Neutrophil (primary cell): ENCODE results near the gene SCO2.
"Not testable (repeated sequence)": the region's sequence is repeated elsewhere in the genome, so short reads cannot be mapped to it uniquely, and the experiment has no call there.

Source experiments
- H3K27ac ChIP-seq: fragments of 200-600 bp; sonication (generic); 2 replicates; pipeline ENCODE4 v1.5.1; 2016; ENCODE audit warnings: mild to moderate bottlenecking, moderate library complexity
- H3K27me3 ChIP-seq: fragments of 200-600 bp; sonication (generic); 2 replicates; pipeline ENCODE4 v1.6.0; 2016; ENCODE audit warnings: mild to moderate bottlenecking
- H3K36me3 ChIP-seq: fragments of 200-600 bp; sonication (generic); 2 replicates; pipeline ENCODE4 v1.5.1; 2017
- H3K4me1 ChIP-seq, 2 experiments: fragments of 200-600 bp in 1 of 2; sonication (generic) in 1 of 2; 1 replicate in 1 of 2; 2 replicates in 1 of 2; pipeline versions ENCODE4 v1.5.1 to v1.6.1; 2013 to 2016; ENCODE audit warnings: low read depth in 1 of 2, low read length in 1 of 2, mild to moderate bottlenecking in 1 of 2, moderate library complexity in 1 of 2; ENCODE audit not compliant: control insufficient read depth in 1 of 2, insufficient read depth in 1 of 2
- H3K4me3 ChIP-seq, 2 experiments: fragments of 200-600 bp in 1 of 2; sonication (generic) in 1 of 2; 1 replicate in 1 of 2; 2 replicates in 1 of 2; pipeline ENCODE4 v1.5.1; 2013 to 2016; ENCODE audit warnings: low read depth in 1 of 2, low read length in 1 of 2, mild to moderate bottlenecking in 1 of 2, moderate library complexity in 1 of 2
- H3K9me3 ChIP-seq: fragments of 200-600 bp; sonication (generic); 2 replicates; pipeline ENCODE4 v1.5.1; 2016
- TF ChIP-seq, protein P1 (sequence below): fragments of 200-600 bp; sonication (generic); IDR thresholded peaks from 2 replicates; pipeline ENCODE4 v1.5.1; 2016; ENCODE audit warnings: antibody characterized with exemption

The SCO2 gene

DNA sequence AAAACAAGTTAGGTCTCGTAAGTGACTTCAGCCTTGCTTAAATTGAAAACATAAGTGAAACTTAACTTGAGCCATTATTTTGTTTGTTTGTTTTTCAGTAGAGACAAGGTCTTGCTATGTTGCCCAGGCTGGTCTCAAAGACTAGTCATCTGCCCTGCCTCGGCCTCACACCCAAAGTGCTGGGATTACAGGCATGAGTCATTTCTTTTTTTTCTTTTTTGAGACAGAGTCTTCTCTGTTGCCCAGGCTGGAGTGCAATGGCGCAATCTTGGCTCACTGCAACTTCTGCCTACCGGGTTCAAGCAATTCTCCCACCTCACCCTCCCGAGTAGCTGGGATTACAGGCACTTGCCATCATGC is 16.2 kb upstream of the SCO2 start:
- H3K36me3 ChIP-seq, H3K9me3 ChIP-seq: not testable (repeated sequence)
- peak overlapping the region; percentile 59 to 63 for H3K4me3 ChIP-seq
- TF ChIP-seq, protein P1, sequence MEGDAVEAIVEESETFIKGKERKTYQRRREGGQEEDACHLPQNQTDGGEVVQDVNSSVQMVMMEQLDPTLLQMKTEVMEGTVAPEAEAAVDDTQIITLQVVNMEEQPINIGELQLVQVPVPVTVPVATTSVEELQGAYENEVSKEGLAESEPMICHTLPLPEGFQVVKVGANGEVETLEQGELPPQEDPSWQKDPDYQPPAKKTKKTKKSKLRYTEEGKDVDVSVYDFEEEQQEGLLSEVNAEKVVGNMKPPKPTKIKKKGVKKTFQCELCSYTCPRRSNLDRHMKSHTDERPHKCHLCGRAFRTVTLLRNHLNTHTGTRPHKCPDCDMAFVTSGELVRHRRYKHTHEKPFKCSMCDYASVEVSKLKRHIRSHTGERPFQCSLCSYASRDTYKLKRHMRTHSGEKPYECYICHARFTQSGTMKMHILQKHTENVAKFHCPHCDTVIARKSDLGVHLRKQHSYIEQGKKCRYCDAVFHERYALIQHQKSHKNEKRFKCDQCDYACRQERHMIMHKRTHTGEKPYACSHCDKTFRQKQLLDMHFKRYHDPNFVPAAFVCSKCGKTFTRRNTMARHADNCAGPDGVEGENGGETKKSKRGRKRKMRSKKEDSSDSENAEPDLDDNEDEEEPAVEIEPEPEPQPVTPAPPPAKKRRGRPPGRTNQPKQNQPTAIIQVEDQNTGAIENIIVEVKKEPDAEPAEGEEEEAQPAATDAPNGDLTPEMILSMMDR = peak; percentile 19
- H3K27ac ChIP-seq = peak overlapping the region; percentile 100
- peaks cover 85 to 88% of the 10 kb centered on the region in 2 experiments for H3K4me1 ChIP-seq
- H3K27me3 ChIP-seq = peaks cover 12% of the 10 kb centered on the region

- H3K36me3 ChIP-seq = no peaks in the 10 kb centered on the region
- TF ChIP-seq, protein P1 = no peak
- peaks cover 85 to 98% of the 10 kb centered on the region in 2 experiments for H3K4me1 ChIP-seq
- peak overlapping the region; percentile 59 to 63 for H3K4me3 ChIP-seq
- H3K27ac ChIP-seq = peak overlapping the region; percentile 100
- H3K27me3 ChIP-seq = peaks cover under 1% of the 10 kb centered on the region
- H3K9me3 ChIP-seq = no peaks in the 10 kb centered on the region
Observed at GRCh38 chr22:50540381-50540780, 15.0 kb upstream of the SCO2 start.

DNA sequence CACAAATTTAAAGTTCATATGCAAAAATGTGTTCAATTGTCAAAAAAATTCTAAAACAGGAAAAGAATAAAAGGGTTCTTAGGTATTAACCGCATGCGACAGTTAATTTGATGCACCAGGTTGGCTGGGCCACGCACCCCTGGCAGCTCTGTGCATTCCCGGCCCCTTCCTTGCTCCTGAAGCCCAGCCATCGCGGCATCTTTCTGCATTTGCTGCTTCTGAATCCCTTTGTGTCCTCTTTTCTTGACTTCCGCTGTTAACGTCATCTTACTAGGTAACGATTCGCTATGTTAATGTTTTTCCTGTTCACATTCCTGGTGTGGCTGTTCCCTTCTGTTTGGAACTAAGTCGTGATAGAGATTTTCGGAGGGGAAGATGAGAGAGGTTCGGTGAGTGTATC is 12.4 kb upstream of the SCO2 start:
- TF ChIP-seq, protein P1 = no peak
- Histone ChIP-seq H3K36me3 (no peaks in the 10 kb centered on the region), H3K9me3 (no peaks in the 10 kb centered on the region), H3K4me1 (peaks cover 84 to 99% of the 10 kb centered on the region in 2 experiments), H3K27me3 (no peaks in the 10 kb centered on the region), H3K27ac (peak overlapping the region; percentile 100), H3K4me3 (peak overlapping the region; percentile 44 to 59)

- Histone ChIP-seq H3K36me3 (no peaks in the 10 kb centered on the region), H3K4me1 (peaks cover 82 to 91% of the 10 kb centered on the region in 2 experiments), H3K4me3 (no peak overlapping the region), H3K9me3 (no peaks in the 10 kb centered on the region), H3K27ac (peak overlapping the region; percentile 100), H3K27me3 (no peaks in the 10 kb centered on the region)
- TF ChIP-seq, protein P1 = no peak
Observed at GRCh38 chr22:50536226-50536625, 10.8 kb upstream of the SCO2 start.

GRCh38 chr22:50535113-50535512 is 9.7 kb upstream of the SCO2 start:
- no peaks in the 10 kb centered on the region for H3K9me3 ChIP-seq
- H3K4me1 ChIP-seq = peaks cover 73 to 79% of the 10 kb centered on the region in 2 experiments
- no peaks in the 10 kb centered on the region for H3K27me3 ChIP-seq
- no peak overlapping the region for H3K4me3 ChIP-seq
- TF ChIP-seq, protein P1 = no peak
- no peaks in the 10 kb centered on the region for H3K36me3 ChIP-seq
- H3K27ac ChIP-seq = peak overlapping the region; percentile 98

DNA sequence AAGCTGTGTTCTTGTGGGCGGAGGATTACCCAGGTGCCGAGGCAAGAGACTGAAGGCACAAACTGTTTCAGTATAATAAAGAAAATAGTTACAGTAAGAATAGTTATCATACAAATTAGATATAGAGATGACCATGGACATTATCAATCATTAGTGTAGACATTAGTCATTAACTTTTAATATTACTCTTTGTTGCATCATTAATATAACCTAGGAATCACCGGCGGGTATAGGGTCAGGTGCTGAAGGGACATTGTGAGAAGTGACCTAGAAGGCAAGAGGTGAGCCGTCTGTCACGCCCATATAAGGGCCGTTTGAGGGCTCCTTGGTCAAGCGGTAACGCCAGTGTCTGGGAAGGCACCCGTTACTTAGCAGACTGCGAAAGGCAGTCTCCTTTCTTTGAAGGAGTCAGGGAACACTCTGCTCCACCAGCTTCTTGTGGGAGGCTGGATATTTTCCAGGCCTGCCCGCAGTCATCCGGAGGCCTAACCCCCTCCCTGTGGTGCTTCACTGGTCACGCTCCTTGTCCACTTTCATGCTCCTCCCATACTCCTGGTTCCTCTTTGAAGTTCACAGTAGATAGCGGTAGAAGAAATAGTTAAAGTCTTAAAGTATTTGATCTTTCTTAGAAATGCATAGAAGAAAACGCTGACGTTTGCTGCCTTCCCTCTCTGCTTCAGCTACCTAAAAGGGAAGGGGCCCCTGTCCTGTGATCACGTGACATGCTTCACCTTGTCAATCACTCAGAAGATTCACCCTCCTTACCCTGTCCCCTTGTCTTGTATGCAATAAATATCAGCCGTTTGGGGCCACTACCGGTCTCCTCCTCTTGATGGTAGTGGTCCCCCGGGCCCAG is 8.7 kb upstream of the SCO2 start:
- Histone ChIP-seq H3K4me3 (peak overlapping the region; percentile 35 to 36), H3K4me1 (peaks cover 64 to 71% of the 10 kb centered on the region in 2 experiments), H3K27ac (peak overlapping the region; percentile 98)
- H3K27me3 ChIP-seq, H3K36me3 ChIP-seq, H3K9me3 ChIP-seq: not testable (repeated sequence)
